ENCODE measurements around the gene MET. TPM values are rescaled to one million over a fixed set of nuclear protein-coding genes. Genes with fewer than 3 reads are reported as not detected.
"Not testable (repeated sequence)": the region's sequence is repeated elsewhere in the genome, so short reads cannot be mapped to it uniquely, and the experiment has no call there.

The MET gene
- total RNA-seq, 3 donors from 2014 or later, result 15.6 to 35.1 (median 31.0) TPM

DNA sequence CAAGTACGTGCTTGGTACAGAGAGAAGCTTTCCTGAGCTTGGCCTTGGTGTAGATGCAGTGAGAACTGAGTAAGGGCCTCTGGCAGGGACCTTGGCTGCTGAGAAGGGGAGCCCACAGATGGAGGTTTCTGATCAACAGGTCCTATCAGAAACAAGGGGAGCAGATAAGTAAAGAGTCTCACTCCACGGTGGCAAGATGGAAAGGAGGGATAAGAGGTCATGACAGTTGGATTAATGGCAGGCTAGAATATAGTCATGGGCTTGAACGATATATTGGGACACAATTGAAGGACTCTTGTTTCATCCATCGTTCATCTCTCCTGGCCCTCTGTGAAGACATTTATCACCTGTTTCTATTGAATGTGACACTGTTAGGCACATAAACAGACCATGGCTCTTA is 41.5 kb downstream of the MET start:
- DNase-seq, result no peak
- no peaks in the 10 kb centered on the region for H3K9me3 ChIP-seq
- ATAC-seq, result no peak
- no peaks in the 10 kb centered on the region for H3K36me3 ChIP-seq (ENCODE audit: low read depth)
- H3K4me3 ChIP-seq, result no peak overlapping the region
- TF ChIP-seq, protein P1, sequence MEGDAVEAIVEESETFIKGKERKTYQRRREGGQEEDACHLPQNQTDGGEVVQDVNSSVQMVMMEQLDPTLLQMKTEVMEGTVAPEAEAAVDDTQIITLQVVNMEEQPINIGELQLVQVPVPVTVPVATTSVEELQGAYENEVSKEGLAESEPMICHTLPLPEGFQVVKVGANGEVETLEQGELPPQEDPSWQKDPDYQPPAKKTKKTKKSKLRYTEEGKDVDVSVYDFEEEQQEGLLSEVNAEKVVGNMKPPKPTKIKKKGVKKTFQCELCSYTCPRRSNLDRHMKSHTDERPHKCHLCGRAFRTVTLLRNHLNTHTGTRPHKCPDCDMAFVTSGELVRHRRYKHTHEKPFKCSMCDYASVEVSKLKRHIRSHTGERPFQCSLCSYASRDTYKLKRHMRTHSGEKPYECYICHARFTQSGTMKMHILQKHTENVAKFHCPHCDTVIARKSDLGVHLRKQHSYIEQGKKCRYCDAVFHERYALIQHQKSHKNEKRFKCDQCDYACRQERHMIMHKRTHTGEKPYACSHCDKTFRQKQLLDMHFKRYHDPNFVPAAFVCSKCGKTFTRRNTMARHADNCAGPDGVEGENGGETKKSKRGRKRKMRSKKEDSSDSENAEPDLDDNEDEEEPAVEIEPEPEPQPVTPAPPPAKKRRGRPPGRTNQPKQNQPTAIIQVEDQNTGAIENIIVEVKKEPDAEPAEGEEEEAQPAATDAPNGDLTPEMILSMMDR (IDR thresholded peaks at IDR 0.05), result no peak
- intact Hi-C loops (cut with DNase I, micrococcal nuclease), result no loop called here
- peaks cover 3% of the 10 kb centered on the region for H3K4me1 ChIP-seq (ENCODE audit: low read depth)

- no peak overlapping the region for H3K4me3 ChIP-seq
- no peaks in the 10 kb centered on the region for H3K36me3 ChIP-seq (ENCODE audit: low read depth)
- TF ChIP-seq, protein P1 (IDR thresholded peaks at IDR 0.05), result no peak
- intact Hi-C loops (cut with DNase I, micrococcal nuclease), result no loop called here
- ATAC-seq, result no peak
- no peaks in the 10 kb centered on the region for H3K9me3 ChIP-seq
- peaks cover 3% of the 10 kb centered on the region for H3K4me1 ChIP-seq (ENCODE audit: low read depth)
- no peak for DNase-seq
Measured at GRCh38 chr7:116713918-116714317, 41.9 kb downstream of the MET start.

DNA sequence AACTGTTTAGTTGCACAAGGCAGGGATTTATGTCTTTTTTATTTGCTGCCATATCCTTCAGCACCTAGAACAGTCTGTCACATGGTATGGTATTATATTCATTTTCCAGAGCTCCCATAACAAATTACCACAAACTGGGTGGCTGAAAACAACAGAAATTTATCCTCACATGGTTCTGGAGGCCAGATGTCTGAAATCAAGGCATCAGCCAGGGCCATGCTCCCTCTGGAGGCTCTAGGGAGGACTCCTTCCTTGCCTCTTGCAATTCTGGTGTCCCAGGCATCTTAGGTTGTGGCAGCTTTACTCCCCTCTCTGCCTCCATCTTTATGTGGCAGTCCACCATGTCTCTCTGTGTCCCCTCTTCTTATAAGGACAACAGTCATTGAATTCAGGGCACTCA is 43.1 kb downstream of the MET start:
- TF ChIP-seq, protein P1 (IDR thresholded peaks at IDR 0.05), result no peak
- Histone ChIP-seq H3K36me3 (ENCODE audit: low read depth) (no peaks in the 10 kb centered on the region), H3K4me1 (ENCODE audit: low read depth) (peaks cover 3% of the 10 kb centered on the region), H3K9me3 (no peaks in the 10 kb centered on the region), H3K4me3 (no peak overlapping the region)
- intact Hi-C loops (cut with DNase I, micrococcal nuclease), result no loop called here
- ATAC-seq, result no peak
- no peak for DNase-seq

- intact Hi-C loops (cut with DNase I, micrococcal nuclease), result no loop called here
- Histone ChIP-seq H3K9me3 (no peaks in the 10 kb centered on the region), H3K36me3 (ENCODE audit: low read depth) (no peaks in the 10 kb centered on the region), H3K4me3 (no peak overlapping the region), H3K4me1 (ENCODE audit: low read depth) (no peaks in the 10 kb centered on the region)
- ATAC-seq (no peak), DNase-seq (no peak)
- TF ChIP-seq, protein P1 (IDR thresholded peaks at IDR 0.05), result no peak
Measured at GRCh38 chr7:116717137-116717536, 45.1 kb downstream of the MET start.

DNA sequence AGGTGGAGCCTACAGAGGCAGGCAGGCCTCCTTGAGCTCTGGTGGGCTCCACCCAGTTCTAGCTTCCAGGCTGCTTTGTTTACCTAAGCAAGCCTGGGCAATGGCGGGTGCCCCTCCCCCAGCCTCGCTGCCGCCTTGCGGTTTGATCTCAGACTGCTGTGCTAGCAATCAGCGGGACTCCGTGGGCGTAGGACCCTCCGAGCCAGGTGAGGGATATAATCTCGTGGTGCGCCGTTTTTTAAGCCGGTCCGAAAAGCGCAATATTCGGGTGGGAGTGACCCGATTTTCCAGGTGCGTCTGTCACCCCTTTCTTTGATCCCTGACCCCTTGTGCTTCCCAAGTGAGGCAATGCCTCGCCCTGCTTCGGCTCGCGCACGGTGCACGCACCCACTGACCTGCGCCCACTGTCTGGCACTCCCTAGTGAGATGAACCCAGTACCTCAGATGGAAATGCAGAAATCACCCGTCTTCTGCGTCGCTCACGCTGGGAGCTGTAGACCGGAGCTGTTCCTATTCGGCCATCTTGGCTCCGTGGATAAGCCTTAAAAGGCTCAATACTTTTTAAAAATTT is 52.0 kb downstream of the MET start:
- intact Hi-C loops (cut with DNase I, micrococcal nuclease); H3K9me3 ChIP-seq; H3K36me3 ChIP-seq (ENCODE audit: low read depth); H3K4me1 ChIP-seq (ENCODE audit: low read depth); ATAC-seq; H3K4me3 ChIP-seq: not testable (repeated sequence)
- peak in 1 of 3 donors; percentile 7 for DNase-seq

GRCh38 chr7:116724560-116725231 is 52.7 kb downstream of the MET start:
- intact Hi-C loops (cut with DNase I, micrococcal nuclease), result no loop called here

More at GRCh38 chr7:116724560-116725231, 52.7 kb downstream of the MET start:
- Histone ChIP-seq H3K9me3 (no peaks in the 10 kb centered on the region), H3K4me1 (ENCODE audit: low read depth) (no peaks in the 10 kb centered on the region), H3K4me3 (no peak overlapping the region), H3K36me3 (ENCODE audit: low read depth) (no peaks in the 10 kb centered on the region)
- ATAC-seq, result no peak
- no peak for DNase-seq
- TF ChIP-seq, protein P1 (IDR thresholded peaks at IDR 0.05), result no peak

Measured in mucosa of descending colon (tissue), 3 donors.